Right lung (tissue), 5 donors: ENCODE data around the gene SLC5A5. TPM values are rescaled to one million over a fixed set of nuclear protein-coding genes. Genes with fewer than 3 reads are reported as not detected.

Experiments used
- polyA plus RNA-seq, 5 donors: library from polyadenylated mRNA; unstranded; fragments of 120-200 nt; gene quantifications; one replicate each; pipeline versions ENCODE4 v1.2.1 to v1.2.3, GENCODE V29; 2013; ENCODE audit warnings: inconsistent platforms in 1 of 5, low replicate concordance in 1 of 5; ENCODE audit not compliant: insufficient read length in 5 of 5, insufficient read depth in 1 of 5

Gene SLC5A5
- polyA plus RNA-seq, 5 donors, result 0.05 to 0.13 (median 0.08) TPM; not detected in 1

Other genes starting within 250 kb of the SLC5A5 start
- under 1 TPM; 0.62 to 0.86 (median 0.73) TPM for gene UNC13A, start 183.6 kb upstream of the SLC5A5 start, polyA plus RNA-seq
- gene MAP1S, start 152.5 kb upstream of the SLC5A5 start, polyA plus RNA-seq, result 10 to 100 TPM; 22.2 to 41.4 (median 29.4) TPM
- gene FCHO1, start 120.5 kb upstream of the SLC5A5 start, polyA plus RNA-seq, result 1 to 10 TPM in 3 of 5 donors, under 1 TPM in 2; 0.46 to 1.3 (median 1.2) TPM
- gene B3GNT3, start 76.8 kb upstream of the SLC5A5 start, polyA plus RNA-seq, result under 1 TPM in 2 of 5 donors, not detected in 3; 0.10 to 0.12 TPM
- gene INSL3, start 50.4 kb upstream of the SLC5A5 start, polyA plus RNA-seq, result under 1 TPM in 1 of 5 donors, not detected in 4; 0.28 TPM
- gene JAK3, start 24.0 kb upstream of the SLC5A5 start, polyA plus RNA-seq, result 1 to 10 TPM; 1.9 to 3.4 (median 2.8) TPM
- gene RPL18A, start 12.0 kb upstream of the SLC5A5 start, polyA plus RNA-seq, result 1,000 to 10,000 TPM in 3 of 5 donors, 100 to 1,000 TPM in 2; 990 to 2,008 (median 1,110) TPM
- gene CCDC124, start 61.1 kb downstream of the SLC5A5 start, polyA plus RNA-seq, result 10 to 100 TPM; 36.0 to 90.2 (median 46.2) TPM
- gene KCNN1, start 95.2 kb downstream of the SLC5A5 start, polyA plus RNA-seq, result 1 to 10 TPM; 1.5 to 2.7 (median 1.8) TPM
- gene ARRDC2, start 136.2 kb downstream of the SLC5A5 start, polyA plus RNA-seq, result 10 to 100 TPM in 2 of 5 donors, 1 to 10 TPM in 3; 7.4 to 13.5 (median 8.8) TPM
- under 1 TPM; 0.31 to 0.63 (median 0.53) TPM for gene IL12RB1, start 215.0 kb downstream of the SLC5A5 start, polyA plus RNA-seq
- 10 to 100 TPM in 1 of 5 donors, 1 to 10 TPM in 4; 3.8 to 10.3 (median 6.1) TPM for gene MAST3, start 225.8 kb downstream of the SLC5A5 start, polyA plus RNA-seq